Measurements from ENCODE around the gene IFITM10. TPM values are rescaled to one million over a fixed set of nuclear protein-coding genes. Genes with fewer than 3 reads are reported as not detected.

Gene IFITM10
- total RNA-seq, 1 experiment from 2014 or later: 0.59 TPM

- H3K27ac ChIP-seq (ENCODE audit: insufficient read length, low read depth, low read length): no peak overlapping the region
These were observed 28.8 kb upstream of the IFITM10 start for GRCh38 chr11:1779034-1779805.

More at GRCh38 chr11:1779034-1779805, 28.8 kb upstream of the IFITM10 start:
- DNase-seq: no peak
- Histone ChIP-seq H2AFZ (ENCODE audit: low read length) (no peak overlapping the region), H2BK5ac (ENCODE audit: insufficient read length, low read length) (no peak overlapping the region), H3K4me1 (ENCODE audit: insufficient read depth, low read length) (no peaks in the 10 kb centered on the region), H3K18ac (ENCODE audit: insufficient read length, low read depth, low read length) (no peak overlapping the region), H2BK20ac (ENCODE audit: low read depth, low read length, poor library complexity, severe bottlenecking) (no peak overlapping the region), H4K91ac (ENCODE audit: insufficient read length, low read depth, low read length) (no peak overlapping the region), H3K23me2 (ENCODE audit: insufficient read length, low read depth, low read length, poor library complexity, severe bottlenecking) (no peaks in the 10 kb centered on the region), H3K79me2 (ENCODE audit: insufficient read depth, low read length) (no peaks in the 10 kb centered on the region), H2BK12ac (ENCODE audit: insufficient read length, low read depth, low read length) (no peak overlapping the region), H3K4ac (ENCODE audit: low read depth, low read length) (no peak overlapping the region), H3T11ph (ENCODE audit: low read length) (no peak overlapping the region), H2AK5ac (ENCODE audit: insufficient read length, low read length) (no peak overlapping the region), H3K27me3 (ENCODE audit: insufficient read depth, low read length) (no peaks in the 10 kb centered on the region), H3K79me1 (ENCODE audit: insufficient read depth, low read depth, low read length, poor library complexity, severe bottlenecking) (no peaks in the 10 kb centered on the region), H2BK15ac (ENCODE audit: low read depth, low read length) (no peak overlapping the region), H3K23ac (ENCODE audit: insufficient read length, low read depth, low read length) (no peak overlapping the region), H2BK120ac (ENCODE audit: low read depth, low read length, poor library complexity, severe bottlenecking) (no peak overlapping the region), H3K4me2 (ENCODE audit: insufficient read depth, insufficient read length, low read length) (no peak overlapping the region), H3K14ac (ENCODE audit: insufficient read depth, low read length) (no peak overlapping the region), H3K9ac (ENCODE audit: extremely low read depth, insufficient read length, low read length) (no peak overlapping the region), H3K56ac (ENCODE audit: insufficient read length, low read depth, low read length) (no peak overlapping the region), H4K8ac (replicated peaks; ENCODE audit: insufficient read length, low read depth, low read length) (no peak overlapping the region), H4K20me1 (ENCODE audit: control insufficient read depth, insufficient read depth, insufficient read length) (no peaks in the 10 kb centered on the region), H3K9me3 (ENCODE audit: control insufficient read depth, low read depth, low read length) (no peaks in the 10 kb centered on the region), H4K5ac (ENCODE audit: insufficient read length, low read depth, low read length) (no peak overlapping the region)
- peaks cover 8 to 17% of the 10 kb centered on the region in 2 experiments for H3K4me1 Mint-ChIP-seq
- no peaks in the 10 kb centered on the region; a peak in 1 of 7 replicates for H3K36me3 Mint-ChIP-seq (ENCODE audit: insufficient read depth in 1 of 3, low read depth in 3 of 3)
- H3K9me3 Mint-ChIP-seq: peaks cover 4 to 9% of the 10 kb centered on the region in 2 experiments; a peak in 2 of 5 replicates
- no peak overlapping the region for H3K4me3 Mint-ChIP-seq
- no CpG with 5 or more reads among the region's 17 CpGs for WGBS (ENCODE audit: extremely low coverage, insufficient read length, low lambda C conversion rate)
- H3K27me3 Mint-ChIP-seq (ENCODE audit: low read depth): peaks cover 43% of the 10 kb centered on the region
- TF ChIP-seq, protein P1, sequence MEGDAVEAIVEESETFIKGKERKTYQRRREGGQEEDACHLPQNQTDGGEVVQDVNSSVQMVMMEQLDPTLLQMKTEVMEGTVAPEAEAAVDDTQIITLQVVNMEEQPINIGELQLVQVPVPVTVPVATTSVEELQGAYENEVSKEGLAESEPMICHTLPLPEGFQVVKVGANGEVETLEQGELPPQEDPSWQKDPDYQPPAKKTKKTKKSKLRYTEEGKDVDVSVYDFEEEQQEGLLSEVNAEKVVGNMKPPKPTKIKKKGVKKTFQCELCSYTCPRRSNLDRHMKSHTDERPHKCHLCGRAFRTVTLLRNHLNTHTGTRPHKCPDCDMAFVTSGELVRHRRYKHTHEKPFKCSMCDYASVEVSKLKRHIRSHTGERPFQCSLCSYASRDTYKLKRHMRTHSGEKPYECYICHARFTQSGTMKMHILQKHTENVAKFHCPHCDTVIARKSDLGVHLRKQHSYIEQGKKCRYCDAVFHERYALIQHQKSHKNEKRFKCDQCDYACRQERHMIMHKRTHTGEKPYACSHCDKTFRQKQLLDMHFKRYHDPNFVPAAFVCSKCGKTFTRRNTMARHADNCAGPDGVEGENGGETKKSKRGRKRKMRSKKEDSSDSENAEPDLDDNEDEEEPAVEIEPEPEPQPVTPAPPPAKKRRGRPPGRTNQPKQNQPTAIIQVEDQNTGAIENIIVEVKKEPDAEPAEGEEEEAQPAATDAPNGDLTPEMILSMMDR (conservative IDR thresholded peaks at IDR 0.05): no peak
- H3K27ac Mint-ChIP-seq: no peak overlapping the region; a peak in 1 of 7 replicates

Data from H9 (cell line).